TTC549 (cell line): ENCODE data around the gene SMARCAL1.
"Not testable (repeated sequence)": the region's sequence is repeated elsewhere in the genome, so short reads cannot be mapped to it uniquely, and the experiment has no call there.

Source experiments
- FAIRE-seq: peaks from 2 replicates; lab custom pipeline; 2012; peaks lifted over from hg19 to GRCh38; lab: Jason Lieb, UNC

Gene SMARCAL1

GRCh38 chr2:216502381-216503158, 90.3 kb downstream of the SMARCAL1 start:
- no peak for FAIRE-seq

- FAIRE-seq, result no peak
These were observed 90.9 kb downstream of the SMARCAL1 start for GRCh38 chr2:216503159-216503629.

GRCh38 chr2:216503697-216504375, 91.6 kb downstream of the SMARCAL1 start:
- no peak for FAIRE-seq

GRCh38 chr2:216504376-216504762, 92.1 kb downstream of the SMARCAL1 start:
- no peak for FAIRE-seq

GRCh38 chr2:216505133-216506106, 93.1 kb downstream of the SMARCAL1 start:
- FAIRE-seq, result no peak

GRCh38 chr2:216507220-216508160, 95.2 kb downstream of the SMARCAL1 start:
- FAIRE-seq, result no peak

GRCh38 chr2:216508229-216508628, 95.9 kb downstream of the SMARCAL1 start:
- FAIRE-seq, result no peak

GRCh38 chr2:216516730-216517350, 104.6 kb downstream of the SMARCAL1 start:
- FAIRE-seq, result peak; percentile 91

- no peak for FAIRE-seq
These were observed 105.4 kb downstream of the SMARCAL1 start for GRCh38 chr2:216517447-216518225.

- not testable (repeated sequence) for FAIRE-seq
These were observed 106.4 kb downstream of the SMARCAL1 start for GRCh38 chr2:216518566-216519119.

GRCh38 chr2:216519154-216519762, 107.0 kb downstream of the SMARCAL1 start:
- FAIRE-seq, result peak; percentile 66

GRCh38 chr2:216520112-216520511, 107.8 kb downstream of the SMARCAL1 start:
- FAIRE-seq, result no peak

GRCh38 chr2:216522892-216523502, 110.7 kb downstream of the SMARCAL1 start:
- no peak for FAIRE-seq

GRCh38 chr2:216525972-216526371, 113.7 kb downstream of the SMARCAL1 start:
- no peak for FAIRE-seq

- FAIRE-seq, result no peak
These were observed 114.7 kb downstream of the SMARCAL1 start for GRCh38 chr2:216526939-216527338.

GRCh38 chr2:216527600-216527999, 115.3 kb downstream of the SMARCAL1 start:
- no peak for FAIRE-seq

- FAIRE-seq, result no peak
These were observed 120.3 kb downstream of the SMARCAL1 start for GRCh38 chr2:216532562-216532961.
